ENCODE measurements around the gene ATG2B.

GRCh38 chr14:96287856-96288255 is 75.3 kb downstream of the ATG2B start:
- TF ChIP-seq CTCF (IDR thresholded peaks at IDR 0.05 in 2 of 3, conservative IDR thresholded peaks at IDR 0.05 in 1 of 3; ENCODE audit: control insufficient read depth in 2 of 3, extremely low read depth in 1 of 3, insufficient read depth in 1 of 3, low read depth in 3 of 3, low read length in 3 of 3) (no peak), NR2C2 (IDR thresholded peaks at IDR 0.05; ENCODE audit: borderline replicate concordance, control insufficient read depth, insufficient read length, low read depth) (no peak), NKRF (conservative IDR thresholded peaks at IDR 0.05) (no peak), RFX5 (IDR thresholded peaks at IDR 0.05; ENCODE audit: low read depth, low read length) (no peak), BHLHE40 (IDR thresholded peaks at IDR 0.05; ENCODE audit: borderline replicate concordance in 1 of 2, low read depth in 2 of 2, low read length in 1 of 2) (no peak), NFYB (IDR thresholded peaks at IDR 0.05; ENCODE audit: insufficient read depth, low read depth, low read length) (no peak), RAD21 (IDR thresholded peaks at IDR 0.05; ENCODE audit: insufficient read depth, low read depth, low read length) (no peak), REST (IDR thresholded peaks at IDR 0.05; ENCODE audit: low read depth, low read length) (no peak), SIN3A (IDR thresholded peaks at IDR 0.05; ENCODE audit: low read depth, low read length) (no peak), EP300 (IDR thresholded peaks at IDR 0.05; ENCODE audit: borderline replicate concordance in 1 of 2, control insufficient read depth in 1 of 2, low read depth in 2 of 2, low read length in 2 of 2) (no peak), IRF3 (IDR thresholded peaks at IDR 0.05) (no peak)
